ENCODE results near the gene AKAP13.

Gene AKAP13

DNA sequence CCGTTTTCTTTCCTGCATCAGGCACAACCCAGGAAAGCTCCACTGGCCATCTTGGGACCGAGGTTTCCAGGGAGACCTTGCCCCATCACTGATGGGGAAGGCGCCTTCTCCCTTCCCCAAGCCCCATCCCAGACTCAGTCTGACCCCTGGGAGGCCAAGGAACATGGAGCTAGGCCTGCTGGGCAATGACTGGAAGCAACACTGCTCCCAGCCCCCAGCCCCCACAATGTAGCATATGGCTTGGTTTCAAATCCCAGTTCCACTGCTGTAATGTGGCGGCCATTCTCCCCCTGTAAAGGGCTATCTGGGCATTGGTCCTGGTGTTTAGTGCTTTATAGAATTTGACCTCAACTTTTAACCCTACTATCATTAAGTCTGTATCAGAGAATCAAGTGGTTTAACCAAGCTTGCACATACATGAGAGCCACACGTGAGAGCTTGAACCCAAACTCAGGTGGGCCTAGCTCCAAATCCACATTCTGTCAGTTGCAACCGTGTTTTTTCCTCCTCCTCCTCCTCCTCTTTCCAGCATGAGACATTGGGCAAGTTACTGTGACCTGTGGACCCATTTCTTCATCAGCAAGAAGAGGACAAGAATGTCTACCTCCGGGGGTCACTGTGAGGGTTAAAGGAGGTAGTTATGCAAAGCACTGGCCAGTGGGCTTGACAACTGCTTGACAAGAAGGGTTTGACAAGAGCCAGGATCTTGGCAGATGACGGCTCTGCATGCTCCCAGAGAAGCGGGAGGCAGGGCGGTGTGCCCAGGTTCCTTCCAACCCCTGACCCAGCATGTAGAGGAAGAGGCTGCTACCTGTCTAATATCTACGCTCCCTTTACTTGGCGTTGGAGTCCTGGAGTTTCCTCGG is 376.9 kb downstream of the AKAP13 start:
- CTCF ChIA-PET, result interaction anchor here (0.5 kb wide), 1 partner anchor 16 kb away, joined by 4 read pairs; no protein-coding TSS in a partner anchor
- DNase-seq (ENCODE audit: extremely low spot score), result no peak
- TF ChIP-seq ELF4 (IDR thresholded peaks at IDR 0.05), result no peak
- no peak for TF ChIP-seq NFRKB (IDR thresholded peaks at IDR 0.05)
- no peak for TF ChIP-seq FOXA1 (IDR thresholded peaks at IDR 0.05)
- TF ChIP-seq BHLHE40 (IDR thresholded peaks at IDR 0.05; ENCODE audit: borderline replicate concordance), result no peak
- TF ChIP-seq ZNF384 (IDR thresholded peaks at IDR 0.05), result no peak
- TF ChIP-seq, protein P1, sequence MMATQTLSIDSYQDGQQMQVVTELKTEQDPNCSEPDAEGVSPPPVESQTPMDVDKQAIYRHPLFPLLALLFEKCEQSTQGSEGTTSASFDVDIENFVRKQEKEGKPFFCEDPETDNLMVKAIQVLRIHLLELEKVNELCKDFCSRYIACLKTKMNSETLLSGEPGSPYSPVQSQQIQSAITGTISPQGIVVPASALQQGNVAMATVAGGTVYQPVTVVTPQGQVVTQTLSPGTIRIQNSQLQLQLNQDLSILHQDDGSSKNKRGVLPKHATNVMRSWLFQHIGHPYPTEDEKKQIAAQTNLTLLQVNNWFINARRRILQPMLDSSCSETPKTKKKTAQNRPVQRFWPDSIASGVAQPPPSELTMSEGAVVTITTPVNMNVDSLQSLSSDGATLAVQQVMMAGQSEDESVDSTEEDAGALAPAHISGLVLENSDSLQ (IDR thresholded peaks at IDR 0.05), result no peak
- no peak for TF ChIP-seq L3MBTL2 (conservative IDR thresholded peaks at IDR 0.05)
- no peak for TF ChIP-seq SUZ12 (IDR thresholded peaks at IDR 0.05)
- POLR2A ChIA-PET, result no interaction called here

DNA sequence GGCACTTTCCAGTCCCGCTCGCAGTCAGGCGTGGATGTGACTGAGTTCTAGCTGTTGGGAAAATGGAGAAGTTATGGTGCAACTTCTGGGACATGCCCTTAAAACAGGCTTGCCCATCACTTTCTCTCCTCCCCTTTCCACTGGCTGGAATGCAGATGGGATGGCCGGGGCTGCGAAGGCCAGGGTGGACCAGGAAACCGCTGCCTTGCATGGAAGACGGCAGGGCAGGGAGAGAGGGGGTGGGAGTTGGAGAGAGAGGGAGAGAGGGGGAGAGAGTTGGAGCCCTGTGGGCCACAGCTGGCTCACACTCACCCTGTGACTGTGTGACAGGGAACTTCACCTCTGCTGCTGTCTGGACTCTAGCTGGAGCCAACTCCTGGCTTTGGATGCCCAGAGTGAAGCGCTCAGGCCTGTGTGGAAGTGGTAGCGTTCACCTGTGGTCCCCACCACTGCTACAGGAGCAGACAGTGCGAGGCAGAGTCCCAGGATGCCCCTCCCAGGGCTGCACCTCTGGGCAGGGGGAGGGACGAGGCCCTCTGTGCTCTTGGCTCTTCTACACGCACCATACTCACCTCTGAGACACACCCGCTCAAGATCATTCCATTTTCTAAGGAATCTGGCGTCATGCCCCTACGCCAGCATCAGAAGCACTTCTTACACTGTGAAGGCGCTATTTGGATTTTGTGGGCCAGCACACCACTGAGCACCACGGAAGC is 377.7 kb downstream of the AKAP13 start:
- no peak for TF ChIP-seq FOXK2 (IDR thresholded peaks at IDR 0.05)
- TF ChIP-seq, protein P1 (IDR thresholded peaks at IDR 0.05), result no peak
- ChIA-PET CTCF (interaction anchor here (0.5 kb wide), 1 partner anchor 16 kb away, joined by 4 read pairs; no protein-coding TSS in a partner anchor), POLR2A (no interaction called here)
- no peak for DNase-seq (ENCODE audit: extremely low spot score)

DNA sequence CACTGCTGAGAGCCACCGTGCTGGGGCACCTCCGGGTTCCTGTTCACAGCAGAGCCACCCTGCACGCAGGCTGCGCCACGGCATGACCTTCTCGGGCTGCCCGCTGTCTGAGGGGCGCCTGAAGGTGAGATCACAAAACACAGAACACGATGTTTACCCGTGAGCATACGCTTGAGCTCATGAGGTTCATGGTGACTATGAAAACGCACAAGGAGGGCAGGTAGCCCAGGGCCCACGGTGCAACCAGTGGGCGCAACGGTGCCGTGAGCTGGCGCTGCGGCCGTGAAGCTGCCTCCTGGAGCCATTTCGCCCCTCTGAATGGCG is 378.2 kb downstream of the AKAP13 start:
- CTCF ChIA-PET, result interaction anchor here (0.7 to 1.0 kb wide), 2 partner anchors 12 to 130 kb away, joined by 3 read pairs; no protein-coding TSS in a partner anchor
- POLR2A ChIA-PET, result no interaction called here
- no peak for TF ChIP-seq ZNF384 (IDR thresholded peaks at IDR 0.05)
- TF ChIP-seq, protein P1 (IDR thresholded peaks at IDR 0.05), result no peak
- no peak for TF ChIP-seq NFRKB (IDR thresholded peaks at IDR 0.05)
- TF ChIP-seq FOXK2 (IDR thresholded peaks at IDR 0.05), result no peak
- TF ChIP-seq L3MBTL2 (conservative IDR thresholded peaks at IDR 0.05), result no peak
- no peak for TF ChIP-seq FOXA1 (IDR thresholded peaks at IDR 0.05)
- no peak for TF ChIP-seq FOXM1 (IDR thresholded peaks at IDR 0.05; ENCODE audit: borderline replicate concordance)
- TF ChIP-seq ELF4 (IDR thresholded peaks at IDR 0.05), result no peak
- no peak for DNase-seq (ENCODE audit: extremely low spot score)

- CTCF ChIA-PET, result interaction anchor here (0.7 to 1.0 kb wide), 2 partner anchors 12 to 131 kb away, joined by 3 read pairs; no protein-coding TSS in a partner anchor
- DNase-seq (ENCODE audit: extremely low spot score), result no peak
- POLR2A ChIA-PET, result no interaction called here
- TF ChIP-seq CTBP1 (IDR thresholded peaks at IDR 0.05; ENCODE audit: borderline replicate concordance) (no peak), SP1 (IDR thresholded peaks at IDR 0.05) (no peak), ELF4 (IDR thresholded peaks at IDR 0.05) (no peak), L3MBTL2 (conservative IDR thresholded peaks at IDR 0.05) (no peak), SUZ12 (IDR thresholded peaks at IDR 0.05) (no peak), LEF1 (IDR thresholded peaks at IDR 0.05; ENCODE audit: borderline replicate concordance) (no peak), BHLHE40 (IDR thresholded peaks at IDR 0.05; ENCODE audit: borderline replicate concordance) (no peak), FOXA1 (IDR thresholded peaks at IDR 0.05) (no peak), NFRKB (IDR thresholded peaks at IDR 0.05) (no peak), ARNT (IDR thresholded peaks at IDR 0.05) (no peak), ZNF384 (IDR thresholded peaks at IDR 0.05) (no peak), HDGF (IDR thresholded peaks at IDR 0.05; ENCODE audit: borderline replicate concordance) (no peak), TARDBP (IDR thresholded peaks at IDR 0.05) (no peak), FOXM1 (IDR thresholded peaks at IDR 0.05; ENCODE audit: borderline replicate concordance) (no peak), FOXK2 (IDR thresholded peaks at IDR 0.05) (no peak)
- TF ChIP-seq, protein P1 (IDR thresholded peaks at IDR 0.05), result no peak
Measured at GRCh38 chr15:85759376-85759775, 379.0 kb downstream of the AKAP13 start.

DNA sequence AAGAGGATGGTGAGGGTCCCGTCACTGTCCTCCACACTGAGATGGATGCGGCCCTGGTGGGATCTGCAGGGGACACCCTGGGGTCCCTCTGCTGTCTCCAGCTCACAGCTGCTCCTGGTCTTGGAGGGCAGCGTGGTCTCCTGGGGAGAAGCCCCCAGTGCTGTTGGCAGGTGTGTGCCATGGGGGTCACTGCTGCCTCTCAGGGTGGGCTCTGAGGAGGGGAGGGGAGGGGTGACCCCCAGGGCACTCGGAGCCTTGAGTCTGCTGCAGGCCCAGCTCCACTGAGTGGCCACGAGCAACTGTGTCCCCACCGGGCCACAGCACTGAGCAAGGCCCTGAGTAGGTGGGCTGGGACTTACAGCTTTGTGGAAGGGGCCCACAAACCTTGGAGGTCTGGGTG is 379.6 kb downstream of the AKAP13 start:
- ChIA-PET POLR2A (no interaction called here), CTCF (no interaction called here)

More for the DNA sequence above, 379.6 kb downstream of the AKAP13 start:
- no peak for TF ChIP-seq FOXM1 (IDR thresholded peaks at IDR 0.05; ENCODE audit: borderline replicate concordance)
- no peak for TF ChIP-seq FOXA1 (IDR thresholded peaks at IDR 0.05)
- no peak for TF ChIP-seq L3MBTL2 (conservative IDR thresholded peaks at IDR 0.05)
- no peak for TF ChIP-seq ELF4 (IDR thresholded peaks at IDR 0.05)
- TF ChIP-seq TARDBP (IDR thresholded peaks at IDR 0.05), result no peak
- TF ChIP-seq, protein P1 (IDR thresholded peaks at IDR 0.05), result no peak
- no peak for DNase-seq (ENCODE audit: extremely low spot score)

Measured in HEK293T (cell line).